Transverse colon (tissue), 4 donors: ENCODE results near the gene INPP5E.

Experiments
- POLR2AphosphoS5 ChIP-seq, 3 donors: sonication (generic); formaldehyde crosslinking; IDR thresholded peaks; one replicate each; pipeline ENCODE4 v1.6.1; 2016; ENCODE audit warnings: antibody characterized with exemption in 3 of 3
- TF ChIP-seq, protein P1 (sequence below), 5 experiments: fragments of 200-600 bp in 3 of 5; fragments of 450-650 bp in 2 of 5; sonication (generic) in 3 of 5; IDR thresholded peaks; 1 replicate in 2 of 5; 2 replicates in 3 of 5; pipeline ENCODE4 v1.5.1; 2016 to 2017; ENCODE audit warnings: antibody characterized with exemption in 5 of 5, inconsistent platforms in 3 of 5, mild to moderate bottlenecking in 2 of 5, moderate library complexity in 1 of 5

DNA sequence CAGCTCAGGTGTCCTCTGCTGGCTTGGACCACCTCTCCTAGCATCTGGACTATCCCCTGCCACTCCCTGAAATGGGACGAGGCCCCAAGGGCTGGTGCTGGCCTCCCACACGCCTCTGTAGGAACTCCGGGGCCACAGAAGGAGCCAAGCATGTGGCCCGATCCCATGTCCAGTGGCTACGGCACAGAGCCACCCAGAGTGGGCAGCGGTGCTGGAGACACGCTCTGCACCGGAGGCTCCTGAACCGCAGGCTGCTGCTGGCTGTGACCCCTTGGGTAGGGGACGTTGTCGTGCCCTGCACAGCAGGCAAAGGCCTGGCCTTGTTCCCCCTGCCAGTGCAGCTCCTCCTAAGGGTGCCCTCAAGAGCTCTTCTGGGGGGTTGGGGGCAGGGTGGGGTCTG is 59.8 kb downstream of the INPP5E start:
- TF ChIP-seq POLR2AphosphoS5 (IDR thresholded peaks at IDR 0.05) = no peak
- TF ChIP-seq, protein P1, sequence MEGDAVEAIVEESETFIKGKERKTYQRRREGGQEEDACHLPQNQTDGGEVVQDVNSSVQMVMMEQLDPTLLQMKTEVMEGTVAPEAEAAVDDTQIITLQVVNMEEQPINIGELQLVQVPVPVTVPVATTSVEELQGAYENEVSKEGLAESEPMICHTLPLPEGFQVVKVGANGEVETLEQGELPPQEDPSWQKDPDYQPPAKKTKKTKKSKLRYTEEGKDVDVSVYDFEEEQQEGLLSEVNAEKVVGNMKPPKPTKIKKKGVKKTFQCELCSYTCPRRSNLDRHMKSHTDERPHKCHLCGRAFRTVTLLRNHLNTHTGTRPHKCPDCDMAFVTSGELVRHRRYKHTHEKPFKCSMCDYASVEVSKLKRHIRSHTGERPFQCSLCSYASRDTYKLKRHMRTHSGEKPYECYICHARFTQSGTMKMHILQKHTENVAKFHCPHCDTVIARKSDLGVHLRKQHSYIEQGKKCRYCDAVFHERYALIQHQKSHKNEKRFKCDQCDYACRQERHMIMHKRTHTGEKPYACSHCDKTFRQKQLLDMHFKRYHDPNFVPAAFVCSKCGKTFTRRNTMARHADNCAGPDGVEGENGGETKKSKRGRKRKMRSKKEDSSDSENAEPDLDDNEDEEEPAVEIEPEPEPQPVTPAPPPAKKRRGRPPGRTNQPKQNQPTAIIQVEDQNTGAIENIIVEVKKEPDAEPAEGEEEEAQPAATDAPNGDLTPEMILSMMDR (IDR thresholded peaks at IDR 0.05) = no peak
